GM18907 (cell line): ENCODE data around the gene FOLR3.
A peak's percentile ranks its signal among the peaks of the same experiment; 100 is the strongest.
"Not testable (repeated sequence)": the region's sequence is repeated elsewhere in the genome, so short reads cannot be mapped to it uniquely, and the experiment has no call there.

ENCODE experiments used
- ATAC-seq: cut with Tn5 transposase; IDR thresholded peaks from one replicate; pipeline ENCODE4 v1.9.1; 2021; ENCODE audit warnings: mild to moderate bottlenecking, moderate library complexity; ENCODE audit not compliant: unreplicated experiment

FOLR3 gene

GRCh38 chr11:72135473-72135872, at the start of gene FOLR3:
TSS of gene FOLR3 (plus strand) at chr11:72135725. CDS start at chr11:72135953, 228 bp downstream.
- not testable (repeated sequence) for ATAC-seq

DNA sequence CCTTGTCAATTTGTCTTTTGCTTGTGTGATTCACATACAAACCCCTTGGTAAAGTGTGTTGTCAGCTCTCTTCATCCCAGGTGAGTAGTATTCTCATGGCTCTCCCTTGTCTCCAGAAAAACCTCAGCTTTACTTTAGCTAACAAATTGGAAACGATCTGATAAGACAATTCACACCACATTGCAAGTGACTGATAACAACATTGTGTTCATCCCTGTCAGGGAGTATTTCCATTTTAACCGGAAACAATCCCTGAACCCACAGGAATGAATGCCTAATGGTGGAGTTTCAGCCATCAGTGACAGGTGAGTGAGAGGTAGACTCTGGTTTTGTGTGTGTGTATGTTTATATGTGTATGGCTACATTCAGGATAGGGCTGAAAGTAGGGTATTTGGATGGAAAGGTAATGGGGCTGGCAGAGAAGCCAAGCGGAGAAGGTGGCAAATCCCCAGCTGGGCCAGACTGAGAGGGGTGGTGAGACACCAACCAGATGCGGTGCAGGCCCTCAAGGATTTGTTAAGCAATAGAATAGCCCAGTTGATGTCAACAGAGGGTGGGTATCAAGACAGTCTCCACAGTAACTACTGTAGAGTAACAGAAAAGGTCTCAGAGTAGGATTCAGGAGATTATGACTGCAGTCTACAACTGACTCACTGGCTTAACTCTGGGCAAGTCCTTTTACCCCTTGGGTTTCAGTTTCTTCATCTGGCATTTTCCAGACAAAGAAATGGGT, 47.3 kb upstream of the FOLR3 start:
- ATAC-seq: no peak

GRCh38 chr11:72091292-72091691, 44.2 kb upstream of the FOLR3 start:
- ATAC-seq: peak; percentile 56

DNA sequence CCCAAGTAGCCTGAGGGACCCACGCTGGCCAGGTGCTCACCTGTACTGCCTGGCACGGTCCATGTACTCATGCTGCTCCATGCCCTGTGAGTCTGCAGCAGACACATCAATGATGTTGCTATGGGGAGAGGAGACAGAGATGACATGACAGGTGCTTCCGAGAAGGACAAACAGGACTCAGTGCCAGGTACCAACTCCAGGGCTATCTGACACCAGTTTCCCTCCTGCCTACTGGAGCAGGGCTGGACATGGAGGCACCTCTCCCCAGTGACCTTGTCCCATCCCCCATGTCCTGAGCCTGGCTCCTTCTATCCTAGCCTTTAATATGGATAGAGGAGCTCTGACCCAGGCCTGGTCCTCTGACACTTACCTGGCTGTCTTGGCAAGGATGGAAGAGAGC, 36.8 kb upstream of the FOLR3 start:
- ATAC-seq: no peak

- no peak for ATAC-seq
Measured at GRCh38 chr11:72100009-72100408, 35.5 kb upstream of the FOLR3 start.

DNA sequence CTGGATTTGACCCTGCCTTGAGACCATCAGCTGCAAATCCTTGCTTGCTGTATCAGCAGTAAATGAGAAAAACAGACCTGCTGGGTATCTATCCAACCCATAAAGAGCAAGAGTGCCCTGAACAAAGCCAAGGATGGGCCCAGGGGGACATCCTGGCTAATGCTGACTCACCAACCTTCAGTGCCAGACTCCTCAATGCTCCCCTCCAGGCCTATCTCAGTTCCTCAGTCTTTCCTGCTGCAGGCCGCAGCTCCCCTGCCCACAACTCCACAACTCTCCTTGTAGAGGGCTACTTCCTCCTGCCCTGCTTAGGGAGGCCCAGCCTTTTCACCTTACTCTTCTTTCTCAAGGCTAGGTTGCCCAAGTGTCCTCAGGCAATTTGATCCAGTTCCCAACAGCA, 35.1 kb upstream of the FOLR3 start:
- ATAC-seq: no peak

GRCh38 chr11:72102162-72102561, 33.4 kb upstream of the FOLR3 start:
- ATAC-seq: no peak

GRCh38 chr11:72102631-72102945, 32.9 kb upstream of the FOLR3 start:
- no peak for ATAC-seq

DNA sequence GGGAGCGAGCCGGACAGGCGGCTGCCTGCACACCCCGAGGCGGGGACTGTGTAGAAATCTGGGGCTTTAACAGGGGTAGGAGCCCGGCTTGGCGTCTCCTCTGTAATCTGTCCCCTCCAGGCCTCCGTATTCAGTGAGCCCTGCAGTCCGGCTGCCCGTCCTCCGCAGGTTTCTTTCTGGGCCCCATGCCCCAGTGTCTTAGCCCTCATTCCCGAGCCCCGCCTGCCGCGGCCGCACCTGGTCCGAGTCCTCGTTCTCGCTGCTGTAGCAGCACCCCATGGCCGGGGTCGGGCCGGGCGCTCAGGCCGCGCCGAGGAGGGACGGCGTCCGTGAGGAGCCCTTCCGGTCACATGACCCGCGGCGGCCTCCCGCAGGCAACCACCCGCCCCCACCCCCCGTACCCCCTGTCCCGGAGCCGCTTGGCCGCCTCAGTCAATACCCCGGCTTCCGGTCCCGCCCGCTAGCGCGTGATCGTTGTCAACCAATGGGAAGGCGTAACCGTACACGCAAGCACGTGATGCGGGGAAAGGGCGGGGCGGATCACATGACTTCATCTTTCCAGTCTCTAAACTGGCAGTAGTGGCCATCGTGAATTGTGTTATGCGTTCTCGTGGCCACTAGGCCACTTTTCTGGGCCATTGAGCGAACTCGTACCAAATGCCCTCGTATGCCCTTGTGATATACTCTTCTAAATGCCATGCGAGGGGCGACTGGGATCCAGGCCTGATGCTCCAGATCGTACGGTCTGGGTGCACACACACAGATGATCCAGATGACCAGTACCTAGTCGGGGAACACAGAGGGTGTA, 32.4 kb upstream of the FOLR3 start, which contains the start of gene LAMTOR1:
TSS of gene LAMTOR1 (minus strand) at position 352 of the 808 bp plus-strand sequence. CDS start at position 279, 73 bp downstream.
- peak; percentile 79 for ATAC-seq

DNA sequence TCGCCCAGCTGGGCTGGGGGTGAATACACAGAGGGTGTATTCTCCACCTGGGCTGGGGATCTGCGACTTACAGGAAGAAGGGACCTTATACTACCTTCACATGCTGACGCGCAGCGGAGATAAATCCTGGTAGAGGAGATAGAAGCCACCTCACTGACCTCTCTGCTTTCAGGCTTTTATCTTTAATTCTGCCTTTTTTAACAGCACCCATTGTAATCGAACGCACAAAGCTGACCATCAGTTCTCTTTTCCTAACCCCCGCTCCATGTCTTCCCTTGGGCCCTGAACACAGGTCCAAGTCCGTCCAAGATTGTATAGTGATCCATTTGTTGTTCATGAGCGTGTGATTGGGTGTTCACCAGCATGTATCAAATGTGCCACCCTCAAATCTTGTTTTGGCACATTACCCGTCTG, 31.8 kb upstream of the FOLR3 start:
- no peak for ATAC-seq

GRCh38 chr11:72105888-72106287, 29.6 kb upstream of the FOLR3 start, which contains the start of gene TOMT:
TSS of gene TOMT (plus strand) at chr11:72105924. CDS start at chr11:72105952, 28 bp downstream.
- no peak for ATAC-seq

GRCh38 chr11:72111300-72112142, 24.0 kb upstream of the FOLR3 start:
- peak; percentile 0 for ATAC-seq

DNA sequence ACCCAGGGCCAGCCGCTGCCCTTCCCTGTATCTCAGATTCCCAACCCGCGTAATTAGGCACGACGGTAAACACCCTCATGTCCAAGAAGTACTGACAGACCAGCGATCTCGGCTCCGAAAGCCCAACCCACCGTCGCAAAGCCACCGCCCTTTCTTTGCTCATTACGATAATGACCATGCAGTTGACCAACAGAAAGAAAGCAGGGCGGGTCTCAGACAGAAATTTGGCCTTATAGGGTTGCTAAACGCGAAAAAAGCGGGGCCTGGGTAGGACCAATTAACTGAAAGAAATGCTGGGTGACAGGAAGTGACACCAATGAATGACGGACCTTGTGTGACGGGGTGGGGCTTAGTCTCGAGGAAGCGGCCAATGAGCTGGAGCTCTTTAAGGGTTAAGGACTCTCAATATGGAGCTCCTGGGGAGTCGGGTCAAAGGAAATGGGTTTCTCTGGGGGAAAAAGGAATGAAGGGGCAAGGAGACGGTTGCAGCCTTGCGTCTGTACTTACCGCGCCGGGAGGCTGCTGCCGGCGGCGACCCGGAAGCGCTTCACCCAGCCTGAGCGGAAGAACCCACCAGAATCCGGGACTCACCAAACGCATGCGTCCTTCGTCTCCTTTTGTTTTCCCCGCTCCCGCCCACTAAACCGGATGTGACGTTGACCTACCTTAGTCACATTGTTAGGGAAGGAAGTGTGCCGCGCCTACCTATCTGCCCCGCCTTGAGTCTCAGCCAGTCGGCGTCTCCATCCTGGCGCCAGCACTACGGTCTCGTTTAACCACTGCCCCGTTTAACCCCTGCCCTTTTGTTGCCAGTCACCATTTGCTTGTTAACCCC, 23.2 kb upstream of the FOLR3 start, which contains the start of gene ANAPC15:
TSS of gene ANAPC15 (minus strand) at position 553 of the 835 bp plus-strand sequence. CDS start 1,419 bp downstream, outside the sequence.
- peak; percentile 84 for ATAC-seq

GRCh38 chr11:72112978-72113808, 22.3 kb upstream of the FOLR3 start:
- no peak for ATAC-seq

GRCh38 chr11:72114570-72114969, 21.0 kb upstream of the FOLR3 start:
- ATAC-seq: no peak

GRCh38 chr11:72116019-72116755, 19.3 kb upstream of the FOLR3 start:
- ATAC-seq: no peak

DNA sequence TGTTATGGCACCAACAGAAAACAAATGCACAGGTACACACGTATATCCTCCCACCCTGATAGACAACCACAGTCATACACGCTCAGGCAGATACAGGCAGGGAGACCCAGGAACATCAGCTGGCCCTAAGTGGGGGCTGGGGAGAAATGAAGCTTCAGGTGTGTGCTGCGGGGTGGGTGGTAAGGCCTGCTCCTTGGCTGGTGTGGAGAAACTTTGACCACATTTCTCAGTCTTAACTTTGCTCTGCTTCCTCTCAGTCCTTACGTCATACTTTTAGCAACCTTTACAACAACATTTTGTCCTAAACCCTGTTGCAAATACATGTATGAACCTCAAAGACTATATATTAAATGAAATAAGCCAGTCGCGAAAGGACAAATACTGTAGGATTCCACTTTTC, 16.3 kb upstream of the FOLR3 start:
- no peak for ATAC-seq

- no peak for ATAC-seq
Measured at GRCh38 chr11:72120930-72121329, 14.6 kb upstream of the FOLR3 start.

DNA sequence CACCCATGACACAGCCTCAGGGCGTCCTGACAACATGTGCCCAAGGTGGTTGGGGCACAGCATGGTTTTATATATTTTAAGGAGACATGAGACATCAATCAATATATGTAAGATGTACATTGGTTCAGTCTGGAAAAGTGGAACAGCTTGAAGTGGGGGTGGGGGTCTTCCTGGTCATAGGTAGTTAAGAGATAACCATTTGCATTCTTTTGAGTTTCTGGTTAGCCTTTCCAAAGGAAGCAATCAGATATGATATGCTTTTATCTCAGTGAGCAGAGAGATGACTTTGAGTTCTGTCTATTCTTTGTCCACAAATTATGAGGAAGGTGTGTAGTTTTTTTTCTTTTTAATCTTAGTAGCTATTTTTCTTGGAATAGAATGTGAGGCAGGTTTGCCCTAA, 12.9 kb upstream of the FOLR3 start:
- no peak for ATAC-seq
